Globus pallidus (tissue), 1 donor: ENCODE data around the gene NDUFS8.
A peak's percentile ranks its signal among the peaks of the same experiment; 100 is the strongest.

Experiments
- DNase-seq: peaks from one replicate; pipeline ENCODE4 v3.0.0-alpha.2; 2015; ENCODE audit warnings: low spot score

Gene NDUFS8

GRCh38 chr11:68002938-68003845 is 27.3 kb upstream of the NDUFS8 start:
- DNase-seq: no peak

- DNase-seq: no peak
Observed at GRCh38 chr11:68003846-68004550, 26.5 kb upstream of the NDUFS8 start, which contains the start of gene UNC93B1. TSS of gene UNC93B1 (minus strand) at chr11:68004097. CDS start at chr11:68004043, 54 bp downstream.

GRCh38 chr11:68004551-68005335 is 25.7 kb upstream of the NDUFS8 start:
- DNase-seq: no peak

GRCh38 chr11:68006606-68007166 is 23.8 kb upstream of the NDUFS8 start:
- DNase-seq: no peak

- DNase-seq: no peak
Observed at GRCh38 chr11:68007498-68008380, 22.7 kb upstream of the NDUFS8 start.

- no peak for DNase-seq
Observed at GRCh38 chr11:68008381-68009337, 21.8 kb upstream of the NDUFS8 start.

- DNase-seq: no peak
Observed at GRCh38 chr11:68009391-68010089, 20.9 kb upstream of the NDUFS8 start.

GRCh38 chr11:68010090-68011041 is 20.1 kb upstream of the NDUFS8 start, which contains the start of gene ALDH3B1:
TSS of gene ALDH3B1 (plus strand) at chr11:68010327. CDS start at chr11:68015298, 4,971 bp downstream.
- peak; percentile 81 for DNase-seq

- no peak for DNase-seq
Observed at GRCh38 chr11:68011051-68011943, 19.2 kb upstream of the NDUFS8 start.

GRCh38 chr11:68012044-68012842 is 18.2 kb upstream of the NDUFS8 start:
- no peak for DNase-seq

- no peak for DNase-seq
Observed at GRCh38 chr11:68012843-68013610, 17.5 kb upstream of the NDUFS8 start.

- DNase-seq: no peak
Observed at GRCh38 chr11:68013611-68014156, 16.8 kb upstream of the NDUFS8 start.

- DNase-seq: no peak
Observed at GRCh38 chr11:68014157-68014946, 16.1 kb upstream of the NDUFS8 start.

- DNase-seq: no peak
Observed at GRCh38 chr11:68014947-68015447, 15.5 kb upstream of the NDUFS8 start.
